GM19468 (cell line): ENCODE data around the gene TBXA2R.
"Not testable (repeated sequence)": the region's sequence is repeated elsewhere in the genome, so short reads cannot be mapped to it uniquely, and the experiment has no call there.

Experiments
- ATAC-seq: cut with Tn5 transposase; IDR thresholded peaks from one replicate; pipeline ENCODE4 v1.9.1; 2021; ENCODE audit warnings: mild to moderate bottlenecking, moderate library complexity, moderate number of reproducible peaks; ENCODE audit not compliant: unreplicated experiment; ENCODE audit errors: extremely low read depth

TBXA2R gene

GRCh38 chr19:3641515-3642269 lies 35.0 kb upstream of the TBXA2R start:
- ATAC-seq = no peak

DNA sequence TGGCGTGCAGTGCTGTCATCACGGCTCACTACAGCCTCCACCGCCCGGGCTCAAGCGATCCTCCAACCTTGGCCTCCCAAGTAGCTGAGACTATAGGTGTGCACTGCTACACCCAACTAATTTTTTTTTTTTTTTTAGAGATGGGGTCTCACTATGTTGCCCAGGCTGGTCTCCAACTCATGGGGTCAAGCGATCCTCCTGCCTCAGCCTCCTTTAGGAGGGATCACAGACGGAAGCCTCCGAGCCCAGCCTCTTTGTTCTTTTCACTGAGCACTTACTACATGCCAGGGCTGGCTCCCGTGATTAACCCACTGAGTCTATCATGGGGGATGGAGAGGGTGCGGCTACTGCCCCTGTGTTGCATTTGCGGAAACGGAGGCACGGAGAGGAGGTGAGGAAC lies 32.8 kb upstream of the TBXA2R start:
- no peak for ATAC-seq

DNA sequence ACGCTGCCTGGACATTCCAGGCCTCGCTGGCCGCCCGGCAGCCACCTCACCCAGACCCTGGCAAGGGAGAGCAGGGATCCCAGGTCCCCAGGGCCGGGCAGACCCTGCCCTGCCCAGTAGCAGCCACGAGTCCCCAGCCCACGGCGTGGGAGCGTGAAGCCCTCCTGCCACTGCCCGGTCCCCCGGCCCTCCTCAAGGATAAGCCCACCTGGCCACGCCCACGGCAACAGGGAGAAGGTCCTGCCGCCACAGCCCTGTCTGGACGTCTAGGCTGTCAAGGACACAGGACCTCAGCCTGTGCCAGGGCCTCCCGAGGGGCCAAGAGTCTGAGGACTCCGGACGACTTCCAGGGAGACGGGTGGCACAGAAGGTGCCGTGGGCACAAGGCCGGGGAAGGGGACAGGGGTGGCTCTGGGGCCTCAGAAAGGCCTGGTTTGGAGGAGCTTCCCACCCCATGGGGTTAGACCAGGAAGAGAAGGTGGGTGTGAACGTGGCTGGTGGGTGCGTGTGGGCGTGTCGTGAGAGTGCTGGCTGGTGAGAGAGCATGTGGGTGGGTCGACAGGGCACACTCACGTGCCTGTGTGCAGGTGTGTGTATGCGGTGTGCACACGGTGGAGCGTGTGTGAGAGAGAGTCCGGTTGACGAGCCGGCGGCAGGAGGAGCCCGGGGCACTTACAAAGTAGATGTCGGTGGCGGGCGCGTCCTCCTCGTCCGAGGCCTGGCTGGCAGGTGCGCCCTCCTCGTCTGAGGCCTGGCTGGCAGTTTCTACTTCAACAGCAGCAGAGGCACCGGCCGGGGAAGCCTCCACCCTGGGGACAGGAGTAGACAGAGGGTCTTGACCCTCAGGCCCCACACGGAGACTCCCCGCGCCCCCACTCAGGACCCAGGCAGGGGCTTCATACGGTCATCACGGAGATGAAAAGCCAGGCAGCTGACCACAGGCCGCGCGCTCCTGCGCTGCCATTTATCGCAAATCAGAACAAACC lies 31.8 kb upstream of the TBXA2R start:
- no peak for ATAC-seq

- no peak for ATAC-seq
Measured at GRCh38 chr19:3637621-3638020, 30.9 kb upstream of the TBXA2R start.

DNA sequence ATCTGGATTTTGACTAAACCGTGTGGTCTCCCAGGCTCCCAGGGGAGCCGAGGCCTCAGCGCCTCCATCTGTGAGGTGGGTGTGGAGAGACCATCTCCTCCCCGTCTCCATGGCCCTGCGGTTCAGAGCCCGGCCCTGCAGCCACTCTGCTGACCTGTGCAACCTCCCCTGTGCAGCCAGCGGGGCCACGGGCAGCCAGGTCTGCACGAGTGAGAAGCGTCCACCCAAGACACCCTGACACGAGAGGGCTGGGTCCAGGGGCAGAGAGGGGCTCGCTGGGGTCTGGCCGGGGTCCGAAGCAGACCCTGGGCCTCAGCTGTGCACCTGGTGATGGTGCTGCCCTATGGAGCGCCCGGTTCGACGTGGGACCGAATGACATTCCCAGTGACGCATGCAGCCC lies 30.3 kb upstream of the TBXA2R start:
- no peak for ATAC-seq

- ATAC-seq = no peak
Measured at GRCh38 chr19:3636506-3636905, 29.8 kb upstream of the TBXA2R start.

- ATAC-seq = no peak
Measured at GRCh38 chr19:3634496-3635045, 27.9 kb upstream of the TBXA2R start.

GRCh38 chr19:3633559-3633988 lies 26.9 kb upstream of the TBXA2R start:
- ATAC-seq = no peak

GRCh38 chr19:3632739-3633558 lies 26.3 kb upstream of the TBXA2R start:
- ATAC-seq = no peak

GRCh38 chr19:3632098-3632497 lies 25.4 kb upstream of the TBXA2R start:
- no peak for ATAC-seq

- no peak for ATAC-seq
Measured at GRCh38 chr19:3631053-3631861, 24.6 kb upstream of the TBXA2R start.

DNA sequence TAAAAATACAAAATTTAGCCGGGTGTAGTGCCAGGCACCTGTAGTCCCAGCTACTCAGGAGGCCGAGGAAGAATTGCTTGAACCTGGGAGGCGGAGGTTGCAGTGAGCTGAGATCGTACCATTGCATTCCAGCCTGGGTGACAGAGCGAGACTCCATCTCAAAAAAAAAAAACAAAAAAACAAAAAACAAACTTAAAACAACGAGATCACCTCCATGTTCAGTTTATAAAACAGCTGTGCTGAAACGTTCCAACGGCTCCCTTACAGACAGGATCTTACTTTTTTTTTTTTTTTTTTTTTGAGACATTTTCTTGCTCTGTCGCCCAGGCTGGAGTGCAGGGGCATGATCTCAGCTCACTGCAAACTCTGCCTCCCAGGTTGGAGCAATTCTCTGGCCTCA lies 22.1 kb upstream of the TBXA2R start:
- not testable (repeated sequence) for ATAC-seq

DNA sequence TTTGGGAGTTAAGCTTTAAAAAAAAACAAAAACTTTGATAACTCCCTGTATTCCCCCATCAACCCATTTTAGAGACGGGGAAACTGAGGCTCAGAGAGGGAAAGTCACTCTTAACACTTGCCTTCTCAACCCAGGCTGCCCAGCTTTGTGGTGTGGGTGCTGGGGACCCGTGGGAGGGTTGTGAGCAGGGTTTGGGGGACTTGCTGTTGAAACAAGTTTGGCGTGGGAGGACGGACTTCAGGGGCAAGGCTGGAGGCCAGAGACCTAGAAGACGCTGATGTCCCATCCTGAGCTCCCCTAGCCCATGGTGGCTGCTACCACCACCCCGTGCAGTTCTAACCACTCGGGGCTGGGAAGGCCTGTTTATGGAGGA lies 20.7 kb upstream of the TBXA2R start:
- ATAC-seq = no peak

GRCh38 chr19:3626473-3627350 lies 20.0 kb upstream of the TBXA2R start, which contains the start of gene CACTIN:
CACTIN (minus strand) TSS chr19:3626790; CDS start chr19:3626762, 28 bp downstream.
- ATAC-seq = peak; percentile 70

DNA sequence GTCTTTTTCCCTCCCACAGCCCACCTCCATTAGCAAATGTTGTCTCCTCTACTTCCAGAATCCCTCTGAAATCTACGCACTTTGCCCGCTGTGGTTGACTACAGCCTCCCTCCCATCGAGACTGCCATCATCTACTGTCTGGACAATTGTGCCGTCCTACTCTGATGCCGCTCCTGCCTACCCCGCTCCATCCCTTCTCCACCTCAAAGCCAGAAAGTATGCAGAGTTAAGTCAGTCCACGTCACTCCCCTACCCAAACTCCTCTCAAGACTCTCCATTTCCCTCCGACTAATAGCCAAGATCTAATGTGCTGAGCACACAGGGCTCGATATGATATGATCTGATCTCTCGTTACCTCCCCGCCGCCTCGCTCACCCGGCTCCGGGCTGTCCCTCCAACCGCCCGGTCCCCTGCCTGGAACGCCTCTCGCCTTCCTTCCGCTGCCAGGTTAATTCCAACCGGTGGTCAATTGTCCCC lies 19.4 kb upstream of the TBXA2R start:
- no peak for ATAC-seq

DNA sequence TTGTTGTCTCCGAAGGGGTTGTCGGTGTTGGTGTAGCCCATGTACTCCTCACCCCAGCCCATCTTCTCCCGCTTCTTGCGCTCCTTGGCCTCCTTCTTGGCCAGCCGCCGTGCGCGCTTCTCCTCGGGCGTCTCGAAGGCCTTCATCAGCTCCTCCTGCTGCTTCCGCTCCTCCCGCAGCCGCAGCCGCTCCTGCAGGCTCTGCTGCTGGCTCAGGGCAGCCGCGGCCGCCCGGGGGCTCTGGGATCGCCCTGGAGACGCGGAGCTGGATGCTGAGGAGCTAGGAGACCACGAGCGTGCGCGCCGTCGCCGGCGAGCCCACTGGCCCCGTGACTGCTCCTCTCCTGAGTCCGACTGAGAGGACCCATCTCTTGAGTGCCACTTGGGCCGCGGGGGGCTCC lies 17.0 kb upstream of the TBXA2R start:
- ATAC-seq = no peak

DNA sequence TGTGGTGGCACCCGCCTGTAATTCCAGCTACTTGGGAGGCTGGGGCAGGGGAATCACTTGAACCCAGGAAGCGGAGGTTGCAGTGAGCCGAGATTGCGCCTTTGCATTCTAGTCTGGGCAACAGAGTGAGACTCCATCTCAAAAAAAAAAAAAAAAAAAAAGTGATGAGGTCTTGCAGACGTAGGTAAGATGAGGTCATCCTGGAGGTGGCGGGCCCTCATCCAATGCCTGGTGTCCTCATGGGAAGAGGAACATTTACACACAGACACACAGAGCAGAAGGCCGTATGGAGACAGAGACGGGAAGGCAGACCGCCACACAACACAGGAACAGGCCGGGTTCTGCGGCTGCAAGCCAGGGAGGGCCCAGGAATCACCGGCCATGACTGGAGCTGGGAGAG lies 15.5 kb upstream of the TBXA2R start:
- no peak for ATAC-seq

DNA sequence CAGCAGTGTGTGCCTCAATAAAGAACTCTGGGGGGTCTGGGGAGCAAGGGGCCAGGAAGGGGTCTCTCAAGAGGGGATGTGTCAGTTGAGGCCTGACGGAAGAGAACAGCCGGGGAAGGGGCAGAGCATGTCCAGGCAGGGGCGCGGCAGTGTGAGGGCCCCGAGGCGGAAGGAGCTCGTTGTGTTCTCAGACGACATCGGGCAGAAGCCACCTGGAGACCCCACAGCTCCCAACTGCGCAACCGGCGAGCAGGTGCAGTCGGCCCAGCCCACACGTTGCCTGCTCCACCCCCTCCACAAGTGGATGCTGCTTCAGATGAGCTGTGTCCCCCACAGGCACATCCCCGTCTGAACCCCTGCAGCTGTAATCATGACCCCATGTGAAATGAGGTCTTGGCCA lies 15.0 kb upstream of the TBXA2R start:
- no peak for ATAC-seq
